ENCODE measurements around the gene PARD3. TPM values are rescaled to one million over a fixed set of nuclear protein-coding genes. Genes with fewer than 3 reads are reported as not detected.

The PARD3 gene
- total and polyA plus RNA-seq, 4 experiments from 2014 or later, result 0.13 to 0.25 TPM; not detected in 2

- no peak for DNase-seq
- no peaks in the 10 kb centered on the region for H3K4me1 Mint-ChIP-seq
- Histone ChIP-seq H3K27me3 (ENCODE audit: insufficient read depth, low read length) (no peaks in the 10 kb centered on the region), H3K4me1 (ENCODE audit: insufficient read depth, low read length) (no peaks in the 10 kb centered on the region), H3K4me3 (ENCODE audit: low read length in 2 of 2) (no peak overlapping the region), H3K36me3 (ENCODE audit: insufficient read depth, low read length) (no peaks in the 10 kb centered on the region), H3K9me3 (ENCODE audit: control insufficient read depth in 1 of 2, low read length in 2 of 2) (no peaks in the 10 kb centered on the region), H3K27ac (ENCODE audit: low read depth, low read length) (no peak overlapping the region)
- no peaks in the 10 kb centered on the region for H3K36me3 Mint-ChIP-seq
- no peak overlapping the region for H3K4me3 Mint-ChIP-seq
- POLR2A ChIA-PET (ENCODE audit: partially characterized antibody), result no interaction called here
- no peaks in the 10 kb centered on the region for H3K9me3 Mint-ChIP-seq
- no peak overlapping the region for H3K27ac Mint-ChIP-seq
- CTCF ChIA-PET (ENCODE audit: partially characterized antibody), result no interaction called here
- intact Hi-C loops (cut with micrococcal nuclease), result no loop called here
- peaks cover 0 to 1% of the 10 kb centered on the region in 2 donors for H3K27me3 Mint-ChIP-seq
Measured at GRCh38 chr10:34384372-34384771, 430.7 kb downstream of the PARD3 start.

- ChIA-PET CTCF (ENCODE audit: partially characterized antibody) (interaction anchor here (1.0 kb wide), 1 partner anchor 10 kb away, joined by 3 read pairs; no protein-coding TSS in a partner anchor), POLR2A (ENCODE audit: partially characterized antibody) (no interaction called here)
- no peak for DNase-seq
- no peaks in the 10 kb centered on the region for H3K27me3 ChIP-seq (ENCODE audit: insufficient read depth, low read length)
- no peak overlapping the region for H3K27ac ChIP-seq (ENCODE audit: low read depth, low read length)
- H3K9me3 Mint-ChIP-seq, result no peaks in the 10 kb centered on the region
- H3K36me3 ChIP-seq (ENCODE audit: insufficient read depth, low read length), result no peaks in the 10 kb centered on the region
- no peaks in the 10 kb centered on the region for H3K9me3 ChIP-seq (ENCODE audit: control insufficient read depth in 1 of 2, low read length in 2 of 2)
- H3K36me3 Mint-ChIP-seq, result no peaks in the 10 kb centered on the region
- peaks cover 0 to 1% of the 10 kb centered on the region in 2 donors for H3K27me3 Mint-ChIP-seq
- H3K4me1 ChIP-seq (ENCODE audit: insufficient read depth, low read length), result no peaks in the 10 kb centered on the region
- intact Hi-C loops (cut with micrococcal nuclease), result no loop called here
- H3K4me1 Mint-ChIP-seq, result no peaks in the 10 kb centered on the region
- H3K4me3 Mint-ChIP-seq, result no peak overlapping the region
- no peak overlapping the region for H3K27ac Mint-ChIP-seq
- H3K4me3 ChIP-seq (ENCODE audit: low read length in 2 of 2), result no peak overlapping the region
Measured at GRCh38 chr10:34382626-34383025, 432.5 kb downstream of the PARD3 start.

DNA sequence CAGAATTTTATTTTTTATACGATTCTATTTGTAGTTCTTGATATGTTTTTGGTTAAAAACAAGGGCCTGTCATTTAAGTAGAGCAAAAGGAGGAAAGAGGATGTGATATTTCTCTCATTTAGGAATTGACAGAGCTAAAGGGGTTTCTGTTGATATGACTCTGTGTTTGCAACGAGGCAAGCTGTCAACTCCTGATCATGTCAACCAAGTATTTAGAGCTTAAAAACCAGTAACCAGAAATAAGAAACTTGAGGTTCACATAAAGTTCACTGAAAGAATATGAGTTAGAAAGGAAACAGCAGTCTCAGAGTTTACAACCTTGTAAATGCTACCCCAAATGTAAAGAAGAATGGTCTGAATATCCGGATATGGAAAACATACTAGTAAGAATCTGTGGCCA, 434.2 kb downstream of the PARD3 start:
- Histone ChIP-seq H3K27me3 (ENCODE audit: insufficient read depth, low read length) (no peaks in the 10 kb centered on the region), H3K4me1 (ENCODE audit: insufficient read depth, low read length) (no peaks in the 10 kb centered on the region), H3K27ac (ENCODE audit: low read depth, low read length) (no peak overlapping the region), H3K9me3 (ENCODE audit: control insufficient read depth in 1 of 2, low read length in 2 of 2) (no peaks in the 10 kb centered on the region), H3K36me3 (ENCODE audit: insufficient read depth, low read length) (no peaks in the 10 kb centered on the region), H3K4me3 (ENCODE audit: low read length in 2 of 2) (no peak overlapping the region)
- Mint-ChIP-seq H3K27me3 (peaks cover 0 to 1% of the 10 kb centered on the region in 2 donors), H3K27ac (no peak overlapping the region), H3K4me3 (no peak overlapping the region), H3K9me3 (no peaks in the 10 kb centered on the region), H3K36me3 (no peaks in the 10 kb centered on the region), H3K4me1 (no peaks in the 10 kb centered on the region)
- ChIA-PET POLR2A (ENCODE audit: partially characterized antibody) (no interaction called here), CTCF (ENCODE audit: partially characterized antibody) (no interaction called here)
- intact Hi-C loops (cut with micrococcal nuclease), result no loop called here
- DNase-seq, result no peak

GRCh38 chr10:34378297-34378696, 436.8 kb downstream of the PARD3 start:
- Histone ChIP-seq H3K27ac (ENCODE audit: low read depth, low read length) (no peak overlapping the region), H3K4me1 (ENCODE audit: insufficient read depth, low read length) (no peaks in the 10 kb centered on the region), H3K36me3 (ENCODE audit: insufficient read depth, low read length) (no peaks in the 10 kb centered on the region), H3K4me3 (ENCODE audit: low read length in 2 of 2) (no peak overlapping the region), H3K27me3 (ENCODE audit: insufficient read depth, low read length) (no peaks in the 10 kb centered on the region), H3K9me3 (ENCODE audit: control insufficient read depth in 1 of 2, low read length in 2 of 2) (no peaks in the 10 kb centered on the region)
- H3K4me3 Mint-ChIP-seq, result no peak overlapping the region
- no peak for DNase-seq
- H3K4me1 Mint-ChIP-seq, result no peaks in the 10 kb centered on the region
- peaks cover 0 to 1% of the 10 kb centered on the region in 2 donors for H3K27me3 Mint-ChIP-seq
- H3K9me3 Mint-ChIP-seq, result no peaks in the 10 kb centered on the region
- CTCF ChIA-PET (ENCODE audit: partially characterized antibody), result no interaction called here
- H3K27ac Mint-ChIP-seq, result no peak overlapping the region
- H3K36me3 Mint-ChIP-seq, result no peaks in the 10 kb centered on the region
- POLR2A ChIA-PET (ENCODE audit: partially characterized antibody), result no interaction called here
- intact Hi-C loops (cut with micrococcal nuclease), result no loop called here

DNA sequence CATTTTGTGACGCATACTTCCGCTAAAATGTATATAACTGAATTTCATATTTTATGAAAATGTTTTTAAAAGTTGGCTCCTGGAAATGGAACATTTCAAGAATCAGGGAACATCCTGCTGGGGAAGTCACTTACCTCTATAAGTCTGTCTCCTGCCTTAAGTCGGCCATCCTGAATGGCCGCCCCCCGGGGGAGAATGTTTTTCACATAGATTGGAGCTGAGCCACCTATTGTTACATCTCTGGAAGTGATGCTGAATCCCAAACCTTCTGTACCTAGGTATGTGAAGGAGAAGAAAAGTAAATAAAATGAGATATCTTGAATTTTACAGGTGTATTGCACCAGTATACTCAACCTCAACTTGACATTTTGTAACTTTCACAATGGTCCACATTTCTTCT, 437.3 kb downstream of the PARD3 start:
- intact Hi-C loops (cut with micrococcal nuclease), result no loop called here
- POLR2A ChIA-PET (ENCODE audit: partially characterized antibody), result no interaction called here

DNA sequence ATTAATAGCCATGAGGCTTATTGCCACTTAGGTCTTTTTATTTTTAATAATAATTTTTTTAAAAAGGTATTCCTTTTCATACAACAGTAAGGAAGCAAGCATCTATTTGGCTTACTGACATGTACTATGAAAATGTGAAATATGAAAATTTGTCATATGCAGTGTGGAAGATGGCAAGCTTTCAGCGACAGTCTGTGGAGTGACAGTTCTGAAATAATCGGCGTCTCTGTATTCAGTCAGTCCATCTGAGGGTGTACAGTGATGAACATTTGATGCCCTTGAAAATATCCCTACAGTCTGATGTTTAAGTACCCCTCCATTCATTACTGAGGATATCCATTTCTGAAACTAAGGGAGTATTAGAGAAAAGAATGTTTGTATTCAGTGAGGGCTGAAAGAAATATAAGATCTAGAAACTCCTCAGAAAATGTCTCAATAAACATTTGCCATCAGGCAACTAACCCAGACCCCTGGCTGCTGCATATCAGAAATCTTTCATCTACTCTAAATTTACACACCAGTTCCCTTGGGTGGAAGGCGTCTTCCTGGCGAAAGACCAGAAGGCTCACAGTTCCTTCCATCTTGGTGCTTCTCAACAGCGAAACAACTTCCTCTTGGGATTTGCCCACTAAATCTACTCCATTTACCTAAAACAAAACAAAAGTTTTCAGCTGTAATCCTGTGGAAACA, 440.6 kb downstream of the PARD3 start:
- Histone ChIP-seq H3K9me3 (ENCODE audit: control insufficient read depth in 1 of 2, low read length in 2 of 2) (no peaks in the 10 kb centered on the region), H3K27me3 (ENCODE audit: insufficient read depth, low read length) (no peaks in the 10 kb centered on the region), H3K4me1 (ENCODE audit: insufficient read depth, low read length) (no peaks in the 10 kb centered on the region), H3K36me3 (ENCODE audit: insufficient read depth, low read length) (no peaks in the 10 kb centered on the region), H3K4me3 (ENCODE audit: low read length in 2 of 2) (no peak overlapping the region), H3K27ac (ENCODE audit: low read depth, low read length) (no peak overlapping the region)
- intact Hi-C loops (cut with micrococcal nuclease), result no loop called here
- H3K4me1 Mint-ChIP-seq, result peaks cover 2 to 4% (median 4%) of the 10 kb centered on the region in 4 donors
- no peak overlapping the region for H3K27ac Mint-ChIP-seq
- no peak for DNase-seq
- no peak overlapping the region for H3K4me3 Mint-ChIP-seq
- H3K36me3 Mint-ChIP-seq, result no peaks in the 10 kb centered on the region
- POLR2A ChIA-PET (ENCODE audit: partially characterized antibody), result no interaction called here
- H3K27me3 Mint-ChIP-seq, result no peaks in the 10 kb centered on the region
- H3K9me3 Mint-ChIP-seq, result peaks cover 0 to 2% (median 0%) of the 10 kb centered on the region in 8 donors
- CTCF ChIA-PET (ENCODE audit: partially characterized antibody), result no interaction called here

More for the DNA sequence above, 437.3 kb downstream of the PARD3 start:
- H3K36me3 ChIP-seq (ENCODE audit: insufficient read depth, low read length), result no peaks in the 10 kb centered on the region
- no peaks in the 10 kb centered on the region for H3K27me3 ChIP-seq (ENCODE audit: insufficient read depth, low read length)
- no peaks in the 10 kb centered on the region for H3K4me1 ChIP-seq (ENCODE audit: insufficient read depth, low read length)
- no peak overlapping the region for H3K4me3 ChIP-seq (ENCODE audit: low read length in 2 of 2)
- CTCF ChIA-PET (ENCODE audit: partially characterized antibody), result no interaction called here
- Mint-ChIP-seq H3K27me3 (peaks cover 0 to 1% of the 10 kb centered on the region in 2 donors), H3K4me1 (no peaks in the 10 kb centered on the region), H3K27ac (no peak overlapping the region), H3K36me3 (no peaks in the 10 kb centered on the region), H3K4me3 (no peak overlapping the region), H3K9me3 (no peaks in the 10 kb centered on the region)
- no peaks in the 10 kb centered on the region for H3K9me3 ChIP-seq (ENCODE audit: control insufficient read depth in 1 of 2, low read length in 2 of 2)
- no peak overlapping the region for H3K27ac ChIP-seq (ENCODE audit: low read depth, low read length)
- DNase-seq, result no peak

- Mint-ChIP-seq H3K4me1 (peaks cover 3 to 7% (median 5%) of the 10 kb centered on the region in 4 donors), H3K9me3 (peaks cover 0 to 2% (median 0%) of the 10 kb centered on the region in 8 donors), H3K27ac (no peak overlapping the region), H3K27me3 (no peaks in the 10 kb centered on the region), H3K36me3 (no peaks in the 10 kb centered on the region), H3K4me3 (no peak overlapping the region)
- no peaks in the 10 kb centered on the region for H3K4me1 ChIP-seq (ENCODE audit: insufficient read depth, low read length)
- H3K4me3 ChIP-seq (ENCODE audit: low read length in 2 of 2), result no peak overlapping the region
- DNase-seq, result no peak
- ChIA-PET POLR2A (ENCODE audit: partially characterized antibody) (no interaction called here), CTCF (ENCODE audit: partially characterized antibody) (interaction anchor here (1.2 kb wide), 1 partner anchor 10 kb away, joined by 3 read pairs; no protein-coding TSS in a partner anchor)
- intact Hi-C loops (cut with micrococcal nuclease), result no loop called here
- no peaks in the 10 kb centered on the region for H3K9me3 ChIP-seq (ENCODE audit: control insufficient read depth in 1 of 2, low read length in 2 of 2)
- H3K27ac ChIP-seq (ENCODE audit: low read depth, low read length), result no peak overlapping the region
- H3K36me3 ChIP-seq (ENCODE audit: insufficient read depth, low read length), result no peaks in the 10 kb centered on the region
- H3K27me3 ChIP-seq (ENCODE audit: insufficient read depth, low read length), result no peaks in the 10 kb centered on the region
Measured at GRCh38 chr10:34373211-34373610, 441.9 kb downstream of the PARD3 start.

Measured in CD4-positive, alpha-beta memory T cell (primary cell).